Spleen (tissue), 11 donors: ENCODE results near the gene SHISA5. TPM values are rescaled to one million over a fixed set of nuclear protein-coding genes. Genes with fewer than 3 reads are reported as not detected.
A peak's percentile ranks its signal among the peaks of the same experiment; 100 is the strongest.

Experiments
- DNase-seq: peaks from one replicate; pipeline ENCODE4 v3.0.0-alpha.2; 2020
- H3K27ac ChIP-seq, 8 donors: fragments of 200-600 bp; sonication (generic) in 7 of 8; 1 replicate in 4 of 8; 2 replicates in 4 of 8; pipeline versions ENCODE4 v1.5.0 to v1.8.0; 2016 to 2021; ENCODE audit warnings: inconsistent platforms in 4 of 8, mild to moderate bottlenecking in 4 of 8, moderate library complexity in 1 of 8
- H3K27me3 ChIP-seq, 7 donors: fragments of 200-600 bp; sonication (generic) in 6 of 7; replicated peaks in 1 of 7; 1 replicate in 4 of 7; 2 replicates in 3 of 7; pipeline versions ENCODE4 v1.5.0 to v1.8.0; 2016 to 2021; ENCODE audit warnings: inconsistent platforms in 3 of 7, mild to moderate bottlenecking in 1 of 7
- H3K36me3 ChIP-seq, 6 donors: fragments of 200-600 bp; sonication (generic) in 5 of 6; 1 replicate in 4 of 6; 2 replicates in 2 of 6; pipeline versions ENCODE4 v1.5.0 to v1.8.0; 2016 to 2021; ENCODE audit warnings: inconsistent platforms in 2 of 6
- H3K4me1 ChIP-seq, 6 donors: fragments of 200-600 bp; sonication (generic) in 5 of 6; 1 replicate in 3 of 6; 2 replicates in 3 of 6; pipeline versions ENCODE4 v1.5.0 to v1.8.0; 2016 to 2021; ENCODE audit warnings: inconsistent platforms in 3 of 6
- H3K4me3 ChIP-seq, 8 donors: fragments of 200-600 bp; sonication (generic) in 7 of 8; 1 replicate in 4 of 8; 2 replicates in 4 of 8; pipeline versions ENCODE4 v1.5.0 to v1.8.0; 2016 to 2021; ENCODE audit warnings: inconsistent platforms in 4 of 8, mild to moderate bottlenecking in 4 of 8, moderate library complexity in 2 of 8
- H3K9me3 ChIP-seq, 8 donors: fragments of 200-600 bp; sonication (generic) in 7 of 8; 1 replicate in 4 of 8; 2 replicates in 4 of 8; pipeline versions ENCODE4 v1.5.0 to v1.8.0; 2016 to 2021; ENCODE audit warnings: inconsistent platforms in 4 of 8
- CTCF ChIP-seq, 11 experiments: fragments of 200-600 bp in 7 of 11; fragments of 450-650 bp in 4 of 11; sonication (generic) in 4 of 11; IDR thresholded peaks in 8 of 11; conservative IDR thresholded peaks in 3 of 11; 1 replicate in 7 of 11; 2 replicates in 4 of 11; pipeline versions ENCODE4 v1.4.0 to v1.8.0; 2016 to 2021; ENCODE audit warnings: antibody characterized with exemption in 11 of 11, inconsistent platforms in 4 of 11, mild to moderate bottlenecking in 1 of 11
- POLR2A ChIP-seq, 3 donors: fragments of 450-650 bp; IDR thresholded peaks; one replicate each; pipeline ENCODE4 v1.5.1; 2017; ENCODE audit warnings: antibody characterized with exemption in 3 of 3, mild to moderate bottlenecking in 1 of 3
- POLR2AphosphoS5 ChIP-seq, 3 donors: sonication (generic); formaldehyde crosslinking; IDR thresholded peaks; one replicate each; pipeline ENCODE4 v1.5.1; 2017; ENCODE audit warnings: antibody characterized with exemption in 3 of 3
- WGBS, 5 donors: extraction: QIAGEN DNeasy Blood & Tissue Kit in 3 of 5; methylation state at CpG; one replicate each; pipeline versions ENCODE4 v1.1.5 to v1.1.7; 2013 to 2018; 5-methylcytosine and 5-hydroxymethylcytosine counted together
- intact Hi-C: fragments of 100-400 bp; cut with DNase I; formaldehyde crosslinking; loops from one replicate; pipeline ENCODE4 v1.15.0; 2023; ENCODE audit warnings: low total_unique reads
- polyA plus RNA-seq, 3 donors: library from polyadenylated mRNA; stranded (reverse); fragments of 200-250 nt; gene quantifications; one replicate each; pipeline ENCODE4 v1.2.1, GENCODE V29; 2013
- total RNA-seq, 7 donors: library from RNA; depleted of rRNA in 3 of 7; stranded (reverse); fragments of >200 nt in 3 of 7; fragmentation: NEBNext Ultra II Directional in 4 of 7; extraction: Animal tissue kit (Norgen Biotek cat#: 25700) in 4 of 7; gene quantifications; one replicate each; pipeline versions ENCODE4 v1.1.0 to v1.2.1, GENCODE V29; 2016 to 2021
- donor health status: healthy with polysubstance abuse.
- donor health status: DM: no; HTN: no; CAD: no; lungs with moderate emphysema.
- donor health status: DM: no; HTN: no; CAD: no.
- donor health status: Bipolar disorder and iron deficiency.
- donor health status: healthy.
- donor health status: DM: no; HTN: no; CAD: no.
- donor health status: DM: yes; HTN: yes; CAD: no.

The SHISA5 gene
- total and polyA plus RNA-seq, 10 donors = 80.2 to 227 (median 173) TPM

- intact Hi-C loops = loop anchor here (2.0 kb wide), 1 partner anchor 148 kb away; no protein-coding TSS in a partner anchor
- Histone ChIP-seq H3K4me1 (peaks cover 0 to 55% (median 11%) of the 10 kb centered on the region in 6 donors), H3K9me3 (no peaks in the 10 kb centered on the region), H3K4me3 (no peak overlapping the region), H3K27ac (peak overlapping the region in 3 of 8 donors; percentile 8 to 52 (median 38)), H3K36me3 (peaks cover 0 to 55% (median 0%) of the 10 kb centered on the region in 6 donors), H3K27me3 (no peaks in the 10 kb centered on the region)
- TF ChIP-seq POLR2AphosphoS5 (IDR thresholded peaks at IDR 0.05) = peak; percentile 52 to 77 (median 74)
- peak; percentile 88 to 97 (median 96) for TF ChIP-seq CTCF (IDR thresholded peaks at IDR 0.05 in 8 of 11, conservative IDR thresholded peaks at IDR 0.05 in 3 of 11)
- TF ChIP-seq POLR2A (IDR thresholded peaks at IDR 0.05) = no peak
- peak; percentile 94 for DNase-seq
- 67 to 79% (median 71%) methylated on average over 9 to 10 of the region's 10 CpGs for WGBS, 5 donors
Measured at GRCh38 chr3:48548729-48549705, 45.0 kb upstream of the SHISA5 start.

- Histone ChIP-seq H3K27me3 (no peaks in the 10 kb centered on the region), H3K36me3 (peaks cover 0 to 58% (median 0%) of the 10 kb centered on the region in 6 donors), H3K27ac (peak overlapping the region in 1 of 8 donors; percentile 52), H3K4me3 (no peak overlapping the region), H3K9me3 (no peaks in the 10 kb centered on the region), H3K4me1 (peaks cover 0 to 55% (median 19%) of the 10 kb centered on the region in 6 donors)
- no peak for DNase-seq
- intact Hi-C loops = loop anchor here (2.0 kb wide), 1 partner anchor 147 kb away; no protein-coding TSS in a partner anchor
- TF ChIP-seq CTCF (IDR thresholded peaks at IDR 0.05 in 8 of 11, conservative IDR thresholded peaks at IDR 0.05 in 3 of 11) = no peak
- TF ChIP-seq POLR2AphosphoS5 (IDR thresholded peaks at IDR 0.05) = no peak
- TF ChIP-seq POLR2A (IDR thresholded peaks at IDR 0.05) = no peak
- WGBS, 5 donors = 79 to 91% (median 87%) methylated on average over 5 of the region's 5 CpGs
Measured at GRCh38 chr3:48548126-48548525, 44.2 kb upstream of the SHISA5 start.

GRCh38 chr3:48546203-48546829 lies 42.3 kb upstream of the SHISA5 start:
- Histone ChIP-seq H3K27me3 (no peaks in the 10 kb centered on the region), H3K9me3 (no peaks in the 10 kb centered on the region), H3K4me3 (no peak overlapping the region), H3K27ac (no peak overlapping the region), H3K4me1 (peaks cover 0 to 49% (median 20%) of the 10 kb centered on the region in 6 donors), H3K36me3 (peaks cover 0 to 65% (median 0%) of the 10 kb centered on the region in 6 donors)
- TF ChIP-seq POLR2A (IDR thresholded peaks at IDR 0.05) = no peak
- TF ChIP-seq POLR2AphosphoS5 (IDR thresholded peaks at IDR 0.05) = no peak
- TF ChIP-seq CTCF (IDR thresholded peaks at IDR 0.05 in 8 of 11, conservative IDR thresholded peaks at IDR 0.05 in 3 of 11) = no peak
- intact Hi-C loops = no loop called here
- WGBS, 5 donors = 74 to 88% (median 85%) methylated on average over 3 to 4 of the region's 4 CpGs
- DNase-seq = no peak
